ENCODE results near the gene MCCD1. TPM values are rescaled to one million over a fixed set of nuclear protein-coding genes. Genes with fewer than 3 reads are reported as not detected.

The MCCD1 gene
- total RNA-seq, 1 experiment from 2014 or later, result not detected

- no peak for TF ChIP-seq CTCF (conservative IDR thresholded peaks at IDR 0.05)
- H3K79me2 ChIP-seq (ENCODE audit: insufficient read depth, low read length), result no peaks in the 10 kb centered on the region
- no peaks in the 10 kb centered on the region for H3K9me3 ChIP-seq (ENCODE audit: control insufficient read depth, low read depth, low read length)
- H3K4me1 ChIP-seq (ENCODE audit: insufficient read depth, low read length), result peaks cover 4% of the 10 kb centered on the region; the same call in 1 of the 2 replicates
- no peak overlapping the region for H2BK5ac ChIP-seq (ENCODE audit: insufficient read length, low read length)
- no peak overlapping the region for H4K5ac ChIP-seq (ENCODE audit: insufficient read length, low read depth, low read length)
- no peak overlapping the region for H3K4me2 ChIP-seq (ENCODE audit: insufficient read depth, insufficient read length, low read length)
- no peak overlapping the region for H3K18ac ChIP-seq (ENCODE audit: insufficient read length, low read depth, low read length)
- no peak overlapping the region for H3K4ac ChIP-seq (ENCODE audit: low read depth, low read length)
- H2BK12ac ChIP-seq (ENCODE audit: insufficient read length, low read depth, low read length), result no peak overlapping the region
- Mint-ChIP-seq H3K4me3 (no peak overlapping the region), H3K9me3 (no peaks in the 10 kb centered on the region), H3K36me3 (ENCODE audit: insufficient read depth in 1 of 3, low read depth in 3 of 3) (peaks cover 14 to 40% (median 31%) of the 10 kb centered on the region in 3 experiments; a peak in 6 of 7 replicates), H3K27me3 (ENCODE audit: low read depth) (no peaks in the 10 kb centered on the region), H3K4me1 (peaks cover 4 to 18% of the 10 kb centered on the region in 2 experiments; a peak in 3 of 4 replicates), H3K27ac (no peak overlapping the region)
- H3K56ac ChIP-seq (ENCODE audit: insufficient read length, low read depth, low read length), result no peak overlapping the region
- DNase-seq, result no peak
- H2BK20ac ChIP-seq (ENCODE audit: low read depth, low read length, poor library complexity, severe bottlenecking), result no peak overlapping the region
- H4K20me1 ChIP-seq (ENCODE audit: control insufficient read depth, insufficient read depth, insufficient read length), result no peaks in the 10 kb centered on the region
- H4K8ac ChIP-seq (replicated peaks; ENCODE audit: insufficient read length, low read depth, low read length), result no peak overlapping the region
- no peak overlapping the region for H3K14ac ChIP-seq (ENCODE audit: insufficient read depth, low read length)
- H2BK120ac ChIP-seq (ENCODE audit: low read depth, low read length, poor library complexity, severe bottlenecking), result no peak overlapping the region
- H2AK5ac ChIP-seq (ENCODE audit: insufficient read length, low read length), result no peak overlapping the region
- H4K91ac ChIP-seq (ENCODE audit: insufficient read length, low read depth, low read length), result no peak overlapping the region
- H3K23me2 ChIP-seq (ENCODE audit: insufficient read length, low read depth, low read length, poor library complexity, severe bottlenecking), result no peaks in the 10 kb centered on the region
- H3K79me1 ChIP-seq (ENCODE audit: insufficient read depth, low read depth, low read length, poor library complexity, severe bottlenecking), result no peaks in the 10 kb centered on the region
- no peak overlapping the region for H3T11ph ChIP-seq (ENCODE audit: low read length)
- H3K9ac ChIP-seq (ENCODE audit: extremely low read depth, insufficient read length, low read length), result no peak overlapping the region
- no peak overlapping the region for H2BK15ac ChIP-seq (ENCODE audit: low read depth, low read length)
- no peak overlapping the region for H3K27ac ChIP-seq (ENCODE audit: insufficient read length, low read depth, low read length)
- H3K27me3 ChIP-seq (ENCODE audit: insufficient read depth, low read length), result no peaks in the 10 kb centered on the region
- WGBS (ENCODE audit: extremely low coverage, insufficient read length, low lambda C conversion rate), result no CpG with 5 or more reads among the region's 24 CpGs
- no peak overlapping the region for H2AFZ ChIP-seq (ENCODE audit: low read length)
- no peak overlapping the region for H3K23ac ChIP-seq (ENCODE audit: insufficient read length, low read depth, low read length)
These were observed 28.9 kb downstream of the MCCD1 start for GRCh38 chr6:31557443-31558317.

Data from H9 (cell line).